ENCODE measurements around the gene SUN3.

DNA sequence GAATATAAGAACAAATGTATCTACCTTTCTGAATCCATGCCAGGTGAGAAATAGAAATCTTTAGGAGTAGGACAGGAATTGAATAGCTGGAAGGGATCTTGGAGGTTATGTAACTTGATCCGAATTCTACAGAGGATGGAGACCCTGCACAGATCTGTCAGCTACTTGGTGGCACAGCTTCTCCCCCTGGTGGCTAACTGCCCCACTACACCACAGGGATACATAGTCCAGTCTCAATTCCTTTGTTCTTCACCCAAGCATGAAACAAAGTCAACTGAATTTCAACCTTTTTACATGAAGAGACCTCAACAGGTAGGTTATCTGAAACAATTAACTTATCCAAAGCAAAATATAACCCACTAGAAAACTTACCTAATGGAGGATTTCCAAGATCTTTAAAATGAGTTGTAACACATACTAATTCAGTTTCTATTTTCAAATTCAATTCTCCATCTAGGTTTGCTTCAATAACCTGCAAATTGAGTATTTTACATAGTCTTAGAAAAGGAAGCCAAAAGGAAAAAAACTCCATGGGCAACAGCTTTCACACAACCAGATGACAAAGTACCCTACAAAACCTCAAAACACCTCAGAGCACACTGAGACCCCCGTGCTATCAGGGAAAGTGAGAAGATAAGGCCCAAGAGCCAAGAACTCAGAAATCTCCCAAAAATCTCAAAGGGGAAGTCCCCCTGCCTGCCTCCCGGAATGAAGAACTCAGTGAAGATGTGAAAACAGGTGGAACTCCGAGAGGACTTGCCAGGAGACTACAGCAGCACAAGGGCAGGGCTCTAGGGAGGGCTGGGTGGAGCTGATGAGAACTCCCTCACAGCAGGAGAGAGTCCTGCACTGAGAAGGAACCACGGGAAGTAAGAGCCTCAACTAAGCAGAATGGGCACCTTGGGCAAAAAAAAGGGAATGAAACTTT, 59.8 kb downstream of the SUN3 start:
- TF ChIP-seq, protein P1, sequence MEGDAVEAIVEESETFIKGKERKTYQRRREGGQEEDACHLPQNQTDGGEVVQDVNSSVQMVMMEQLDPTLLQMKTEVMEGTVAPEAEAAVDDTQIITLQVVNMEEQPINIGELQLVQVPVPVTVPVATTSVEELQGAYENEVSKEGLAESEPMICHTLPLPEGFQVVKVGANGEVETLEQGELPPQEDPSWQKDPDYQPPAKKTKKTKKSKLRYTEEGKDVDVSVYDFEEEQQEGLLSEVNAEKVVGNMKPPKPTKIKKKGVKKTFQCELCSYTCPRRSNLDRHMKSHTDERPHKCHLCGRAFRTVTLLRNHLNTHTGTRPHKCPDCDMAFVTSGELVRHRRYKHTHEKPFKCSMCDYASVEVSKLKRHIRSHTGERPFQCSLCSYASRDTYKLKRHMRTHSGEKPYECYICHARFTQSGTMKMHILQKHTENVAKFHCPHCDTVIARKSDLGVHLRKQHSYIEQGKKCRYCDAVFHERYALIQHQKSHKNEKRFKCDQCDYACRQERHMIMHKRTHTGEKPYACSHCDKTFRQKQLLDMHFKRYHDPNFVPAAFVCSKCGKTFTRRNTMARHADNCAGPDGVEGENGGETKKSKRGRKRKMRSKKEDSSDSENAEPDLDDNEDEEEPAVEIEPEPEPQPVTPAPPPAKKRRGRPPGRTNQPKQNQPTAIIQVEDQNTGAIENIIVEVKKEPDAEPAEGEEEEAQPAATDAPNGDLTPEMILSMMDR (IDR thresholded peaks at IDR 0.05), result peak; percentile 39 to 59 (median 50)
- TF ChIP-seq POLR2A (IDR thresholded peaks at IDR 0.05), result no peak

Measured in uterus (tissue), 2 donors.